Lower leg skin (tissue), 3 donors: ENCODE measurements around the gene NLGN4X.

Experiments used
- POLR2A ChIP-seq, 2 donors: fragments of 450-650 bp; IDR thresholded peaks; one replicate each; pipeline ENCODE4 v1.6.1; 2016 to 2017; ENCODE audit warnings: antibody characterized with exemption in 2 of 2, mild to moderate bottlenecking in 1 of 2, moderate library complexity in 1 of 2
- TF ChIP-seq, protein P1 (sequence below), 3 donors: fragments of 450-650 bp; IDR thresholded peaks; one replicate each; pipeline ENCODE4 v1.5.1; 2016; ENCODE audit warnings: antibody characterized with exemption in 3 of 3, mild to moderate bottlenecking in 3 of 3, moderate library complexity in 2 of 3

DNA sequence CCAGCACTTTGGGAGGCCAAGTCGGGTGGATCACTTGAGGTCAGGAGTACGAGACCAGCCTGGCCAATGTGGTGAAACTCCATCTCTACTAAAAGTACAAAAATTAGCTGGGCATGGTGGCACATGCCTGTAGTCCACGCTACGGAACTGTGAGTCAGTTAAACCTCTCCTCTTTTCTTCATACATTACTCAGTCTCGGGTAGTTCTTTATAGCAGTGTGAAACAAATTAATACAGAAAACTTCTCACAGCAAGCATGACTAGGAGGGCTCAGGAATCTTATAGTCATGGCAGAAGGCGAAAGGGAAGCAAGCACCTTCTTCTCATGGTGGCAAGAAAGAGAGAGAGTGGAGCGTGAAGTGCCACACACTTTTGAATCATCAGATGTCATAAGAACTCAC is 358.9 kb downstream of the NLGN4X start:
- TF ChIP-seq, protein P1, sequence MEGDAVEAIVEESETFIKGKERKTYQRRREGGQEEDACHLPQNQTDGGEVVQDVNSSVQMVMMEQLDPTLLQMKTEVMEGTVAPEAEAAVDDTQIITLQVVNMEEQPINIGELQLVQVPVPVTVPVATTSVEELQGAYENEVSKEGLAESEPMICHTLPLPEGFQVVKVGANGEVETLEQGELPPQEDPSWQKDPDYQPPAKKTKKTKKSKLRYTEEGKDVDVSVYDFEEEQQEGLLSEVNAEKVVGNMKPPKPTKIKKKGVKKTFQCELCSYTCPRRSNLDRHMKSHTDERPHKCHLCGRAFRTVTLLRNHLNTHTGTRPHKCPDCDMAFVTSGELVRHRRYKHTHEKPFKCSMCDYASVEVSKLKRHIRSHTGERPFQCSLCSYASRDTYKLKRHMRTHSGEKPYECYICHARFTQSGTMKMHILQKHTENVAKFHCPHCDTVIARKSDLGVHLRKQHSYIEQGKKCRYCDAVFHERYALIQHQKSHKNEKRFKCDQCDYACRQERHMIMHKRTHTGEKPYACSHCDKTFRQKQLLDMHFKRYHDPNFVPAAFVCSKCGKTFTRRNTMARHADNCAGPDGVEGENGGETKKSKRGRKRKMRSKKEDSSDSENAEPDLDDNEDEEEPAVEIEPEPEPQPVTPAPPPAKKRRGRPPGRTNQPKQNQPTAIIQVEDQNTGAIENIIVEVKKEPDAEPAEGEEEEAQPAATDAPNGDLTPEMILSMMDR (IDR thresholded peaks at IDR 0.05): no peak
- TF ChIP-seq POLR2A (IDR thresholded peaks at IDR 0.05): no peak
